K562 (cell line): Measurements from ENCODE around the gene KLK11. TPM values are rescaled to one million over a fixed set of nuclear protein-coding genes. Genes with fewer than 3 reads are reported as not detected.
A peak's percentile ranks its signal among the peaks of the same experiment; 100 is the strongest.

Source experiments
- ATAC-seq: fragments of 200-7000 bp; cut with Tn5 transposase; 3 replicates; pipeline ENCODE4 v1.9.1; 2020; ENCODE audit warnings: moderate library complexity
- BruUV-seq: library from RNA; stranded (reverse); fragments of 400-500 nt; replicated peaks from 2 replicates; lab custom pipeline; 2021; lab: Mats Ljungman, UMichigan
- CTCF ChIA-PET: fragments of 300-600 bp; formaldehyde crosslinking; extraction: SDS; loops from one replicate; lab custom pipeline; 2021; ENCODE audit warnings: low intra/inter-chr PET ratio; lab: Yijun Ruan, JAX
- POLR2A ChIA-PET: fragments of 300-600, 350-650 bp; sonication (Branson Sonifier 250); formaldehyde crosslinking; extraction: SDS; loops from one replicate; lab custom pipeline; 2021; ENCODE audit warnings: antibody characterized with exemption, inconsistent platforms; lab: Yijun Ruan, JAX
- DNase-seq, 4 experiments: peaks; one replicate each; pipeline versions ENCODE4 v3.0.0 to v3.0.0-alpha.2; 2011 to 2018; ENCODE audit warnings: low spot score in 3 of 4, mixed read lengths in 3 of 4; ENCODE audit errors: extremely low read depth in 1 of 4
- FAIRE-seq: peaks from 2 replicates; lab custom pipeline; 2011; peaks lifted over from hg19 to GRCh38; lab: Jason Lieb, UNC
- H2AFZ ChIP-seq: 2 replicates; pipeline ENCODE4 v1.6.0; 2011; ENCODE audit warnings: low read depth, low read length, control low read depth, inconsistent platforms
- H3K27ac ChIP-seq: fragments of 200-600 bp; 3 replicates; pipeline ENCODE4 v1.8.0; 2011; ENCODE audit warnings: low read depth, mild to moderate bottlenecking, control low read depth, inconsistent platforms, low read length, moderate library complexity, mixed read lengths; ENCODE audit errors: extremely low read depth
- H3K27me3 ChIP-seq, 2 experiments: fragments of 300-600 bp in 1 of 2; 2 replicates in 1 of 2; 3 replicates in 1 of 2; pipeline versions ENCODE4 v1.6.0 to v1.8.0; 2011; ENCODE audit warnings: inconsistent platforms in 2 of 2, low read length in 2 of 2, mild to moderate bottlenecking in 1 of 2, mixed read lengths in 1 of 2, moderate library complexity in 1 of 2; ENCODE audit not compliant: control insufficient read depth in 2 of 2, insufficient read depth in 2 of 2
- H3K36me3 ChIP-seq: fragments of 300-600 bp; 3 replicates; pipeline ENCODE4 v1.8.0; 2011; ENCODE audit warnings: mild to moderate bottlenecking, low read length, inconsistent platforms; ENCODE audit not compliant: control insufficient read depth, insufficient read depth
- H3K4me1 ChIP-seq, 2 experiments: fragments of 200-600 bp in 1 of 2; replicated peaks in 1 of 2; 2 replicates in 1 of 2; 3 replicates in 1 of 2; pipeline versions ENCODE4 v1.5.1 to v1.8.0; 2011; ENCODE audit warnings: inconsistent platforms in 2 of 2, low read length in 2 of 2, mild to moderate bottlenecking in 1 of 2, mixed read lengths in 1 of 2, moderate library complexity in 1 of 2; ENCODE audit not compliant: control insufficient read depth in 2 of 2, insufficient read depth in 2 of 2
- H3K4me2 ChIP-seq: 2 replicates; pipeline ENCODE4 v1.6.1; 2011; ENCODE audit warnings: low read length, control low read depth, inconsistent platforms, mixed read lengths; ENCODE audit not compliant: insufficient read depth
- H3K4me3 ChIP-seq: fragments of 200-600 bp; sonication (generic), shearing (Covaris generic); 2 replicates; pipeline ENCODE4 v1.5.1; 2016; ENCODE audit warnings: control low read depth, inconsistent platforms
- H3K79me2 ChIP-seq: fragments of 200-600 bp; 3 replicates; pipeline ENCODE4 v1.8.0; 2011; ENCODE audit warnings: low read length, inconsistent platforms; ENCODE audit not compliant: control insufficient read depth, insufficient read depth
- H3K9ac ChIP-seq, 2 experiments: 2 replicates each; pipeline versions ENCODE4 v1.6.0 to v1.6.1; 2011; ENCODE audit warnings: low read depth in 2 of 2, low read length in 2 of 2, control low read depth in 1 of 2, inconsistent platforms in 1 of 2, mild to moderate bottlenecking in 1 of 2, mixed read lengths in 1 of 2; ENCODE audit not compliant: insufficient read depth in 1 of 2
- H3K9me1 ChIP-seq: one replicate; pipeline ENCODE4 v1.6.0; 2011; ENCODE audit warnings: inconsistent platforms, mild to moderate bottlenecking, low read length, moderate library complexity; ENCODE audit not compliant: control insufficient read depth, insufficient read depth
- H3K9me3 ChIP-seq: replicated peaks from 2 replicates; pipeline ENCODE4 v1.5.1; 2011; ENCODE audit warnings: low read depth, low read length, inconsistent platforms; ENCODE audit not compliant: control insufficient read depth, insufficient read depth
- H4K20me1 ChIP-seq: replicated peaks from 2 replicates; pipeline ENCODE4 v1.6.1; 2011; ENCODE audit warnings: low read length, inconsistent platforms, mixed read lengths; ENCODE audit not compliant: control insufficient read depth, insufficient read depth
- EHMT2 ChIP-seq: fragments of 450-650 bp; IDR thresholded peaks from 2 replicates; pipeline ENCODE4 v1.6.1; 2018; ENCODE audit warnings: antibody characterized with exemption
- ELF4 ChIP-seq: fragments of 450-650 bp; formaldehyde crosslinking; IDR thresholded peaks from 2 replicates; pipeline ENCODE4 v1.4.0; 2022; ENCODE audit warnings: missing genetic modification characterization
- EP300 ChIP-seq: IDR thresholded peaks from 2 replicates; pipeline ENCODE4 v1.6.1; 2012; ENCODE audit warnings: low read length, improper control_type of control experiment
- HDAC1 ChIP-seq, 2 experiments: fragments of 450-650 bp; IDR thresholded peaks; 2 replicates each; pipeline ENCODE4 v1.6.1; 2016 to 2017; ENCODE audit warnings: inconsistent platforms in 1 of 2, mild to moderate bottlenecking in 1 of 2, moderate library complexity in 1 of 2
- KDM1A ChIP-seq, 2 experiments: fragments of 450-650 bp; IDR thresholded peaks; 2 replicates each; pipeline ENCODE4 v1.6.1; 2016; ENCODE audit warnings: mild to moderate bottlenecking in 2 of 2
- ZKSCAN1 ChIP-seq: fragments of 150-350 bp; IDR thresholded peaks from 2 replicates; pipeline ENCODE4 v1.6.1; 2016; ENCODE audit warnings: low read depth, low read length
- WGBS: fragments of 100-300 bp; shearing (Covaris generic); methylation state at CpG from one replicate; pipeline ENCODE4 v1.1.6; 2016; ENCODE audit warnings: low coverage, mixed read lengths; ENCODE audit not compliant: insufficient coverage; ENCODE audit errors: missing lambda C conversion rate; 5-methylcytosine and 5-hydroxymethylcytosine counted together
- in situ Hi-C: fragments of 300-500 bp; cut with MboI; formaldehyde crosslinking; loops from 4 replicates; pipeline ENCODE4 v1.15.0; 2018; ENCODE audit warnings: inconsistent platforms, mixed read lengths
- intact Hi-C: fragments of 100-400 bp; cut with micrococcal nuclease; formaldehyde crosslinking; loops from 2 replicates; pipeline ENCODE4 v1.14.2; 2022
- polyA plus RNA-seq, 8 experiments: library from polyadenylated mRNA; depleted of rRNA in 4 of 8; stranded (reverse) in 5 of 8; unstranded in 3 of 8; fragments of >200 nt; fragmentation: Nextera tagmentation in 2 of 8; fragmentation: Illumina TruSeq in 1 of 8; extraction: Ambion mirVana in 2 of 8; extraction: Trizol in 1 of 8; gene quantifications; 2 replicates each; pipeline versions ENCODE4 v1.2.1 to v1.2.3, GENCODE V29; 2011 to 2014; ENCODE audit warnings: inconsistent platforms in 1 of 8, missing spikeins in 1 of 8
- total RNA-seq, 7 experiments: library from RNA; depleted of rRNA in 6 of 7; stranded (reverse); fragments of >200 nt in 6 of 7; fragmentation: Illumina TruSeq in 2 of 7; extraction: Trizol in 2 of 7; gene quantifications; 2 replicates each; pipeline versions ENCODE4 v1.2.1 to v1.2.3, GENCODE V29; 2011 to 2021; ENCODE audit warnings: low replicate concordance in 1 of 7
- TF ChIP-seq, protein P1 (sequence below): IDR thresholded peaks from 3 replicates; pipeline ENCODE4 v1.6.1; 2011; ENCODE audit warnings: borderline replicate concordance, mild to moderate bottlenecking, moderate library complexity; ENCODE audit not compliant: insufficient read length; ENCODE audit errors: extremely low read depth
- TF ChIP-seq, protein P2 (sequence below): sonication (generic); formaldehyde crosslinking; IDR thresholded peaks from 2 replicates; pipeline ENCODE4 v1.8.1; 2023; ENCODE audit warnings: missing genetic modification reagents, mild to moderate bottlenecking, borderline replicate concordance

Gene KLK11
- total and polyA plus RNA-seq, 9 of the 15 experiments (the other 6 are each of a cell fraction or from before 2014, with no cell fraction given) = not detected

DNA sequence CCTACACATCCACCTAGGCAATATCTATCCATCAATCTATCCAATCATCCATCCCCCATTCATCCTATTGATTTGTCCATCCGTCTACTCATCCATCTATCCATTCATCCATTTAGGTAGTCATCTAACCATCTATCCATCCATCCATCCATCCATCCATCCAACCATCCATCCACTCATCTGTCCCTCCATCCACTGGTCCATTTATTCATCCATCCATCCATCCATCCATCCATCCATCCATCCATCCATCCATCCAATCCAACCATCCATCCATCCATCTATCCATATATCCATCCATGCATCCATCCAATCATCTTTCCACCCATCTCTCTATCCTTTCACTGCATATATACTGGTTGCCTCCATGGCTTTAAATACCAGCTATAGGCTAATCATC, 34.6 kb upstream of the KLK11 start:
- Histone ChIP-seq H3K27ac (no peak overlapping the region), H4K20me1 (no peaks in the 10 kb centered on the region), H3K4me1 (peaks cover 13 to 15% of the 10 kb centered on the region in 2 experiments), H3K4me3 (no peak overlapping the region), H3K9ac (no peak overlapping the region), H3K9me1 (no peaks in the 10 kb centered on the region), H3K27me3 (no peaks in the 10 kb centered on the region), H3K4me2 (no peak overlapping the region), H3K9me3 (no peaks in the 10 kb centered on the region), H2AFZ (no peak overlapping the region), H3K79me2 (no peaks in the 10 kb centered on the region), H3K36me3 (no peaks in the 10 kb centered on the region)
- no peak for FAIRE-seq
- 0% methylated on average over 1 of the region's 1 CpG for WGBS
- intact Hi-C loops (no loop called here), in situ Hi-C loops (no loop called here)
- TF ChIP-seq ZKSCAN1 (no peak), ELF4 (CRISPR knock-in tag) (peak; percentile 74; the same call in 1 of the 2 replicates), EHMT2 (peak; percentile 66; the same call in 1 of the 2 replicates), HDAC1 (IDR thresholded peaks at IDR 0.05) (0 out of 4 replicates have a peak, but pooled peaks of 1 of the 2 experiments have one; percentile 13), KDM1A (IDR thresholded peaks at IDR 0.05) (0 out of 4 replicates have a peak, but pooled peaks of 1 of the 2 experiments have one; percentile 21), EP300 (no peak)
- CTCF ChIA-PET = no interaction called here
- ATAC-seq = no peak
- BruUV-seq = no TSS peak
- no peak for DNase-seq
- POLR2A ChIA-PET = interaction anchor here (0.9 kb wide), 1 partner anchor 16 kb away, joined by 4 read pairs; no protein-coding TSS in a partner anchor

DNA sequence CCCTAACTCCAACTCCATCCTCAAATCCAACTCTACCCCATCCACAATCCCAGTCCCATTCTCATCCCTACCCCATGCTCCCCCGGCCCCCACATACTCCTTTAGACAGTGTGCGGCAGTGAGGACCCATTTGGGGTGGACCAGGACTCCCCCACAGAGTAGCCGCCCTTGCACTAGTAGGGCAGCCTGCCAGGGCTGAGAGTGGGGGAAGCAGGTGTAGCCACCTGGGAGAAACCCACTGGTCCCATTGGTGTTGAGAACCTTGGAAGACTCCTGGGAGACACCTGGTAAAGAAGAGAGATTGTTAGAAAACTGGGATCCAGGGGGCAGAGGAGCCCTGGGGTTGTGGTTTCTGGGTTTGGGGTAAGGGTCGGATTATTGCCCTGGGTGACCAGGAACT, 33.9 kb upstream of the KLK11 start:
- CTCF ChIA-PET = no interaction called here
- H3K4me3 ChIP-seq = no peak overlapping the region
- no peaks in the 10 kb centered on the region for H3K36me3 ChIP-seq
- in situ Hi-C loops (no loop called here), intact Hi-C loops (no loop called here)
- H3K27ac ChIP-seq = no peak overlapping the region
- no TSS peak for BruUV-seq
- H3K79me2 ChIP-seq = no peaks in the 10 kb centered on the region
- no peaks in the 10 kb centered on the region for H3K9me3 ChIP-seq
- ATAC-seq (no peak), FAIRE-seq (no peak), DNase-seq (no peak)
- no peak overlapping the region for H3K4me2 ChIP-seq
- peaks cover 7 to 10% of the 10 kb centered on the region in 2 experiments for H3K4me1 ChIP-seq
- WGBS = 3% methylated on average over 4 of the region's 4 CpGs
- no peaks in the 10 kb centered on the region for H3K9me1 ChIP-seq
- POLR2A ChIA-PET = no interaction called here
- H3K27me3 ChIP-seq = no peaks in the 10 kb centered on the region
- H2AFZ ChIP-seq = no peak overlapping the region
- no peaks in the 10 kb centered on the region for H4K20me1 ChIP-seq
- H3K9ac ChIP-seq = no peak overlapping the region
- TF ChIP-seq, protein P1, sequence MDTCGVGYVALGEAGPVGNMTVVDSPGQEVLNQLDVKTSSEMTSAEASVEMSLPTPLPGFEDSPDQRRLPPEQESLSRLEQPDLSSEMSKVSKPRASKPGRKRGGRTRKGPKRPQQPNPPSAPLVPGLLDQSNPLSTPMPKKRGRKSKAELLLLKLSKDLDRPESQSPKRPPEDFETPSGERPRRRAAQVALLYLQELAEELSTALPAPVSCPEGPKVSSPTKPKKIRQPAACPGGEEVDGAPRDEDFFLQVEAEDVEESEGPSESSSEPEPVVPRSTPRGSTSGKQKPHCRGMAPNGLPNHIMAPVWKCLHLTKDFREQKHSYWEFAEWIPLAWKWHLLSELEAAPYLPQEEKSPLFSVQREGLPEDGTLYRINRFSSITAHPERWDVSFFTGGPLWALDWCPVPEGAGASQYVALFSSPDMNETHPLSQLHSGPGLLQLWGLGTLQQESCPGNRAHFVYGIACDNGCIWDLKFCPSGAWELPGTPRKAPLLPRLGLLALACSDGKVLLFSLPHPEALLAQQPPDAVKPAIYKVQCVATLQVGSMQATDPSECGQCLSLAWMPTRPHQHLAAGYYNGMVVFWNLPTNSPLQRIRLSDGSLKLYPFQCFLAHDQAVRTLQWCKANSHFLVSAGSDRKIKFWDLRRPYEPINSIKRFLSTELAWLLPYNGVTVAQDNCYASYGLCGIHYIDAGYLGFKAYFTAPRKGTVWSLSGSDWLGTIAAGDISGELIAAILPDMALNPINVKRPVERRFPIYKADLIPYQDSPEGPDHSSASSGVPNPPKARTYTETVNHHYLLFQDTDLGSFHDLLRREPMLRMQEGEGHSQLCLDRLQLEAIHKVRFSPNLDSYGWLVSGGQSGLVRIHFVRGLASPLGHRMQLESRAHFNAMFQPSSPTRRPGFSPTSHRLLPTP = no peak
- TF ChIP-seq, protein P2, sequence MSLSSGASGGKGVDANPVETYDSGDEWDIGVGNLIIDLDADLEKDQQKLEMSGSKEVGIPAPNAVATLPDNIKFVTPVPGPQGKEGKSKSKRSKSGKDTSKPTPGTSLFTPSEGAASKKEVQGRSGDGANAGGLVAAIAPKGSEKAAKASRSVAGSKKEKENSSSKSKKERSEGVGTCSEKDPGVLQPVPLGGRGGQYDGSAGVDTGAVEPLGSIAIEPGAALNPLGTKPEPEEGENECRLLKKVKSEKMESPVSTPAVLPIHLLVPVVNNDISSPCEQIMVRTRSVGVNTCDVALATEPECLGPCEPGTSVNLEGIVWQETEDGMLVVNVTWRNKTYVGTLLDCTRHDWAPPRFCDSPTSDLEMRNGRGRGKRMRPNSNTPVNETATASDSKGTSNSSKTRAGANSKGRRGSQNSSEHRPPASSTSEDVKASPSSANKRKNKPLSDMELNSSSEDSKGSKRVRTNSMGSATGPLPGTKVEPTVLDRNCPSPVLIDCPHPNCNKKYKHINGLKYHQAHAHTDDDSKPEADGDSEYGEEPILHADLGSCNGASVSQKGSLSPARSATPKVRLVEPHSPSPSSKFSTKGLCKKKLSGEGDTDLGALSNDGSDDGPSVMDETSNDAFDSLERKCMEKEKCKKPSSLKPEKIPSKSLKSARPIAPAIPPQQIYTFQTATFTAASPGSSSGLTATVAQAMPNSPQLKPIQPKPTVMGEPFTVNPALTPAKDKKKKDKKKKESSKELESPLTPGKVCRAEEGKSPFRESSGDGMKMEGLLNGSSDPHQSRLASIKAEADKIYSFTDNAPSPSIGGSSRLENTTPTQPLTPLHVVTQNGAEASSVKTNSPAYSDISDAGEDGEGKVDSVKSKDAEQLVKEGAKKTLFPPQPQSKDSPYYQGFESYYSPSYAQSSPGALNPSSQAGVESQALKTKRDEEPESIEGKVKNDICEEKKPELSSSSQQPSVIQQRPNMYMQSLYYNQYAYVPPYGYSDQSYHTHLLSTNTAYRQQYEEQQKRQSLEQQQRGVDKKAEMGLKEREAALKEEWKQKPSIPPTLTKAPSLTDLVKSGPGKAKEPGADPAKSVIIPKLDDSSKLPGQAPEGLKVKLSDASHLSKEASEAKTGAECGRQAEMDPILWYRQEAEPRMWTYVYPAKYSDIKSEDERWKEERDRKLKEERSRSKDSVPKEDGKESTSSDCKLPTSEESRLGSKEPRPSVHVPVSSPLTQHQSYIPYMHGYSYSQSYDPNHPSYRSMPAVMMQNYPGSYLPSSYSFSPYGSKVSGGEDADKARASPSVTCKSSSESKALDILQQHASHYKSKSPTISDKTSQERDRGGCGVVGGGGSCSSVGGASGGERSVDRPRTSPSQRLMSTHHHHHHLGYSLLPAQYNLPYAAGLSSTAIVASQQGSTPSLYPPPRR = no peak
